Right forelimb (tissue), 1 donor: ENCODE results near the gene LMAN1L.

Source experiments
- DNase-seq: peaks from one replicate; pipeline ENCODE4 v3.0.0-alpha.2; 2018

The LMAN1L gene

DNA sequence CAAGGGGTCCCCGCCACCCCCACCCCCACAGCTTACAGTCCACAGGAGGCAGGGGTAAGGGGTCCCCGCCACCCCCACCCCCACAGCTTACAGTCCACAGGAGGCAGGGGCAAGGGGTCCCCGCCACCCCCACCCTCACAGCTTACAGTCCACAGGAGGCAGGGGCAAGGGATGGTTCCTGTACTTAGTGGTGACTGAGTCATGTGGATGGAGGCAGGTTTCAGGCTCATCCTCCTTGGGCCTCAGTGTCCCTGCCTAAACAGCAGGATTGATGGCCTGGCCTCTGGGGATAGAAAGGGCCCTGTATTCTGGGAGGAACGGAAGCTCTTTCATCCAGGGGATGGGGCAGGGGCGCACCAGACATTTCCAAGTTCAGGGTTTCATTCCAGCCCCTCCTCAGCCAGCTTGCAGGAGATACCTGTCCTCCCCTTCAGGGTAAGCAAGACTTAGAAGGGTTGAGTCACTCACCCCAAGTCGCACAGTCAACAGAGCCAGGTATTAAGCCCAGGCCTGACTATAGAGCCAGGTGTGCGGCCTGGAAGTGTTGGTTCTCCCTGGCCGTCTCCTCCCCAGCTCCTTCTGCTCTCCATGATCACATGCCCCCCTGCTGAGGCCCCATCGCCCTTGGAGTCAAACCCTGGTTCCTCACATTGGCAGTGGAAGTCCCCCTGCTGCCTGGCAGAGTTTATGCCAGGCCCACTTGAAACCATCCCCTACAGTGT is 18.2 kb upstream of the LMAN1L start:
- no peak for DNase-seq

DNA sequence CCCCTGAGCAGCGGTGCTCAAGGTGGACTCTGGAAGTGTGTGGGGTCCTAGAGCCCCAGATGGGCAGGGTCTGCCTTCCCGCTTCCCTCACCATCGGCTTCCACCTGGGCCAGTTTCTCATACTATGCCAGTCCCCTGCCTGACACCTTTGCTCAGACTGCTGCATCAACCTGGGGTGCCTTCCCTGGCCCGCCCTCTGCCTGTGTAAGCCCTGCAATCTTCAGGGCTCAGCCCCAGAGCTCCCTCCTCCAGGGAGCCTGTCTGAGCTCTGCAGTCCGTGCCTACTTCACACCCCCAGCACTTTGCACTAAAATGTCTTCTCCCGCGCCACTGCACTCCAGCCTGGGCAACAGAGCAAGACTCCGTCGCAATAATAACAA is 17.7 kb upstream of the LMAN1L start:
- DNase-seq = no peak

DNA sequence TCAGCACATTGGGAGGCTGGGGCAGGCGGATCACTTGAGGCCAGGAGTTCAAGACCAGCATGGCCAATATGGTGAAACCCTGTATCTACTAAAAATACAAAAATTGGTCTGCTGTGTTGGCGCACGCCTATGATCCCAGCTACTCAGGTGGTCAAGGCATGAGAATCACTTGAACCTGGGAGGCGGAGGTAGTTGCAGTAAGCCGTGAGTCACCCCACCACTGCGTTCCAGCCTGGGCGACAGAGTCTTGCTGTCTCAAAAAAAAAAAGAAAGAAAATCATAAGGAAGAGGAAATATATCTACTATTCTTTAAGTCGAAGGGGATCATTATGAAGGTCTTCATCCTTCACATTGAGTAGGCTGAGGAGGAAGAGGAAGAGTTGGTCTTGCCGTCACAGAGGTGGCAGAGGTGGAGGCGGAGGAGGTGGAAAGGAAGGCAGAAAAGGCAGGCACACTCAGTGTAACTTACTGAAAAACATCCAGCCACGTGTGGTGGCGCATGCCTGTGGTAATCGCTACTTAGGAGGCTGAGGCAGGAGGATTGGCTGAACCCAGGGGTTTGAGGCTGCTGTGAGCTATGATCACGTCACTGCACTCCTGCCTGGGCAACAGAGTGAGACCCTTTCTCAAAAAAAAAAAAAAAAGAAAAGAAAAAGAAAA is 16.5 kb upstream of the LMAN1L start:
- DNase-seq = no peak

DNA sequence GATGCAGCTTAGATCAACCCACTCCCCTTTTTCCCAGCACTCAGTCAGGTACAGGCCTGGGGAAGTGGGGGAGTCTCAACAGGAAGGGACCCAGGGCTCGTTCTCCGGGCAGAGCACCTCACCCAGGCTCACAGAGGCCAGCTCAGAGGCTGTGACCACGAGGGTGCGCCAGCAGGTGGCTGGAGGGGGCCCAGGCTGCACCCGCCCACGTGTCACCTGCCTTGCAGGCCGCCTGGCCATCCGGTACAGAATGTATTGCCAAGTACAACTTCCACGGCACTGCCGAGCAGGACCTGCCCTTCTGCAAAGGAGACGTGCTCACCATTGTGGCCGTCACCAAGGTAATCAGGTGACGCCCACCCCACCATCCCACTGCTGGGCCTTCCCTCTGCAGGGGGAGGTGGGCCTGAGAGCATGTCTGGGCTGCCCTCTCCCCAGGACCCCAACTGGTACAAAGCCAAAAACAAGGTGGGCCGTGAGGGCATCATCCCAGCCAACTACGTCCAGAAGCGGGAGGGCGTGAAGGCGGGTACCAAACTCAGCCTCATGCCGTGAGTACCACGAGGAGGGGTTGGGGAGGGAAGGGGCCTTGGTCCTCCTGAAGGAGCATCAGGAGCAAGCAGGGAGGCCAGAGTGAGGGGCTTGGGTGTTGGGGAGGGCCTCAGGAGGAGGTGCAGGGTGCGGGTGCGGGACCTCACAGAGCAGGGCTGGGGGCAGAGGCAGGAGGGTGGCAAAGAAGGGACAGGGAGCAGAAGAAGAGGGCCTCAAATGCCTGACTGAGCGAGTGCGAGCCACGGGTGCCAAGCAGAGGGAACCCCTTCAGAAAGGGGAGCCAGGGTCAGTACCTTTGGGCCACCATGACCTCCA is 14.0 kb upstream of the LMAN1L start:
- no peak for DNase-seq

DNA sequence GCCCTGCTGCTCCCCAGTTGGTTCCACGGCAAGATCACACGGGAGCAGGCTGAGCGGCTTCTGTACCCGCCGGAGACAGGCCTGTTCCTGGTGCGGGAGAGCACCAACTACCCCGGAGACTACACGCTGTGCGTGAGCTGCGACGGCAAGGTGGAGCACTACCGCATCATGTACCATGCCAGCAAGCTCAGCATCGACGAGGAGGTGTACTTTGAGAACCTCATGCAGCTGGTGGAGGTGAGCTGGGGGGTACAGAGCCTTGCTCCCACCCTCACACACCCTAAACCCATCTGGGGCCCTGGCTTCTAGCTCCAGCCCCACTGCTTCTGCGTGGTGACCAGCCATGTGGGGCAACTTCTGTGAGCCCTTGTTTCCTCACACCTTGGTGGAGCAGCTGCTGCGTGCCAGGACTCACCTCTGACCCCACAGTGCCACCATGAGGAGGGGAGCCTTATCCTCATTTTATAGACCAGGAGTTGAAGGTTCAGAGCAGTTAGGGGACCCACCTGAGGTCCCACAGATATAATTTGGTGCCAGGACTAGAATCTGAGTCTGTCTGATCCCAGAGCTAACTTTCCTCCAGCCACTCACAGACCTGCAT is 13.3 kb upstream of the LMAN1L start:
- no peak for DNase-seq

DNA sequence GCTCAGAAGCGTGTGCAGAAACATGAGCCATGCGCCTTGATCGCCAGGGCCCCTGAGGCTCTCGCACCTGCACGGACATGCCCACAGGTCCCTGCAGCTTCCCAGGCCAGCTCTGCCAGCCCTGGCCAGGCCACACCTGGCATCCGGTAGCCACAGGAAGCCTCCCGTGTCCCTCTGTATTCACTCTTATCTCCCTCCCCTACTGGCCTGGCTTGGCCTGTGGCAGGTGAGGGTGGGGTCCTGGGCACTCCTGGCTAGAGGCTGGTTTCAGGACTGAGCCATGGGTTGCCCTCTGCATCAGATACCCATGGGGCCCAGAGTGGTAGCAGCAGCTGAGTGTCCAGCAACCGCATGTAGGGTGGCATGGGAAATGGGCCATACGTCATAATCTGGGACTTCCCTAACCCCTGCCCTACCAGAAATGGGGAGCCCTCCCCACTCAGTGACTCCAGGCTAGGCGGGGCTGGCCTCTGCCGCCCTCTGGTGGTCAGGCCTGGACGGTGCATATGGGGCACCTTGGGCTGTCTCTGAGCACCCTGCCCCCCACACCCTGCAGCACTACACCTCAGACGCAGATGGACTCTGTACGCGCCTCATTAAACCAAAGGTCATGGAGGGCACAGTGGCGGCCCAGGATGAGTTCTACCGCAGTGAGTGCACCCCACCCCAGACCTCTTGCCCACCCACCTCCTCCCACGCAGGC is 12.6 kb upstream of the LMAN1L start:
- peak; percentile 68 for DNase-seq

DNA sequence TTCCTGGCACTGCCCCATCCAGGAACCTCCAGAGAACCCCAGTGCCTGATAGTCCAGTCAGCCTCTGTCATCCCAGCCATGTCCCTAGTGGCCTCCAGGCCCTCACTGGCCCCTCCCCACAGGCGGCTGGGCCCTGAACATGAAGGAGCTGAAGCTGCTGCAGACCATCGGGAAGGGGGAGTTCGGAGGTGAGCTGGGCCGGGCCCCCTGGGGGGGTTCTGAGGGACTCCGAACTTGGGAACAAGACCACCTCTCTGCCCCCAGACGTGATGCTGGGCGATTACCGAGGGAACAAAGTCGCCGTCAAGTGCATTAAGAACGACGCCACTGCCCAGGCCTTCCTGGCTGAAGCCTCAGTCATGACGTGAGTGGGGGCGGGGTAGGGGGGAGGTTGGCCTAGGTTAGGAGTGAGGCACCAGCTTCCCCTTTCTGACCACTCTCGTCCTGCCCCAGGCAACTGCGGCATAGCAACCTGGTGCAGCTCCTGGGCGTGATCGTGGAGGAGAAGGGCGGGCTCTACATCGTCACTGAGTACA is 12.0 kb upstream of the LMAN1L start:
- no peak for DNase-seq

DNA sequence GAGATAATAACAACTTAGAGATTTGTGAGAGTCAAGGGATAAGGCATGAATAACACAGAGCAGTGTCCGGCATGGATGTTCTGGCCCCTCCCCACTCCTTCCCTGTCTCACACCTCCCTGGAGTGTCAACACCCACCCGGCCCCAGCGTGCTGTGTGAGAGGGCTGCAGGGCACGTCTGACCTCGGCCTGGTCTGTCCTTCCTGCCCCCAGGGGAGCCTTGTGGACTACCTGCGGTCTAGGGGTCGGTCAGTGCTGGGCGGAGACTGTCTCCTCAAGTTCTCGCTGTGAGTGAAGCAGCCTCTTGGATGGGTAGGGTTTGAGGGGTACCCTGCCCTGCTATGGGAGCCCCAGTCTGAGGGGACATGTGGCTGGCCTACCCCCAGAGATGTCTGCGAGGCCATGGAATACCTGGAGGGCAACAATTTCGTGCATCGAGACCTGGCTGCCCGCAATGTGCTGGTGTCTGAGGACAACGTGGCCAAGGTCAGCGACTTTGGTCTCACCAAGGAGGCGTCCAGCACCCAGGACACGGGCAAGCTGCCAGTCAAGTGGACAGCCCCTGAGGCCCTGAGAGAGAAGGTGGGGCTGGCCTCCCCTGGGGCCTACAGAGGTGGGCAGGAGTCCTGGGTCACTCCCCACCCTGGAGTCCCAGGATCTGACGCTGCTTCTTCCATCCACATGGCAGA is 11.2 kb upstream of the LMAN1L start:
- DNase-seq = no peak

DNA sequence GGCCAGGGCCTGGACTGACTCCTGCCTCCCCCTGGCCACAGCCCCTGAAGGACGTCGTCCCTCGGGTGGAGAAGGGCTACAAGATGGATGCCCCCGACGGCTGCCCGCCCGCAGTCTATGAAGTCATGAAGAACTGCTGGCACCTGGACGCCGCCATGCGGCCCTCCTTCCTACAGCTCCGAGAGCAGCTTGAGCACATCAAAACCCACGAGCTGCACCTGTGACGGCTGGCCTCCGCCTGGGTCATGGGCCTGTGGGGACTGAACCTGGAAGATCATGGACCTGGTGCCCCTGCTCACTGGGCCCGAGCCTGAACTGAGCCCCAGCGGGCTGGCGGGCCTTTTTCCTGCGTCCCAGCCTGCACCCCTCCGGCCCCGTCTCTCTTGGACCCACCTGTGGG is 10.3 kb upstream of the LMAN1L start:
- DNase-seq = no peak

DNA sequence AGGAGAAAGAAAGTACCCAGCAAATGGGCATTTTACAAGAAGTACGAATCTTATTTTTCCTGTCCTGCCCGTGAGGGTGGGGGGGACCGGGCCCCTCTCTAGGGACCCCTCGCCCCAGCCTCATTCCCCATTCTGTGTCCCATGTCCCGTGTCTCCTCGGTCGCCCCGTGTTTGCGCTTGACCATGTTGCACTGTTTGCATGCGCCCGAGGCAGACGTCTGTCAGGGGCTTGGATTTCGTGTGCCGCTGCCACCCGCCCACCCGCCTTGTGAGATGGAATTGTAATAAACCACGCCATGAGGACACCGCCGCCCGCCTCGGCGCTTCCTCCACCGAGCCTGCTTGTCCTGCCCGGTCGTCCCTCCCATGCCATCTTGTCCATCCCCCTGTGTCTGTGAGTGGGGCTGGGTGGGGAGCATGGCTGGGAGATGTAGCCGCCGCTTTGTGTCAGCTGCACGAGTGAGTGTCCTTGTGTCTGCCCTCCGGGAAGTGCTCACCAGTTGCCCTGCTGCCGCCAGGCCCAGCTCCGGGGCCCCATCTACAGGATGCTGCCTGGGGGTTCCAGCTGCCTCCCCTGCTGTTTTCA is 9.7 kb upstream of the LMAN1L start:
- DNase-seq = no peak

DNA sequence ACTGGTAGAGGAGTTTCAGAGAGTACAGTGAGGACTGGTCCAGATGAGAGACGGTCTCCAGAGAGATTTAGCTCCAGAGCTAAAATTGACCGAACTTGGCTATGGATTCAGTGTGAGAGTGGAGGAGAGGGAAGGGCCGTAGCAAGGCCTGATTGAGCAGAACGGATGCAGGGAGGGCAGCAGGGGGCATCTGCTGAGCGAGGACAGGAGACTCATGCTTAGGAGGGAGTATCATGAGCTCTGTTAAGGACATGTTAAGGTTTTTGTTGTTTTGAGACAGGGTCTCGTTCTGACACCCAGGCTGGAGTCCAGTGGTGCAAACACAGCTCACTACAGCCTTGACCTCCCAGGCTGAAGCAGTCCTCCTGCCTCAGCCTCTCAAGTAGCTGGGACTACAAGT is 7.7 kb upstream of the LMAN1L start:
- DNase-seq = no peak

DNA sequence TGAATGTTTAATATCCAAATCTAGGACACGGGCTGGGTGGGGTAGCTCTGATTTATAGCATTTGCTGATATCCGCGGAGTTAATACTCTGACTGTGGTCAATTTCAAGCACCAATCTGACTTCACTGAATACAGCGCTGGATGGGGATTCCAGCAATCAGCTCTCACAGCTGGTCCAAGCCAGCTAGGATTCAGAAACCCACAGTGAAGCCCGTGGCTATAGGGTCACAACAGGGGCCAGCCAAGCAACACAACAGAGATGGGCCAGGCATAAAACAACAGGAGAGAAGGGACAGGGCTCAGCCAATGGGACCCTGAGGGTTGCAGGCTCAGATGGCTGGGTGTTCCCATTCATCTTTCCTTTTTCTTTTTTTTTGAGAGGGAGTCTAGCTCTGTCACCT is 5.4 kb upstream of the LMAN1L start:
- no peak for DNase-seq

DNA sequence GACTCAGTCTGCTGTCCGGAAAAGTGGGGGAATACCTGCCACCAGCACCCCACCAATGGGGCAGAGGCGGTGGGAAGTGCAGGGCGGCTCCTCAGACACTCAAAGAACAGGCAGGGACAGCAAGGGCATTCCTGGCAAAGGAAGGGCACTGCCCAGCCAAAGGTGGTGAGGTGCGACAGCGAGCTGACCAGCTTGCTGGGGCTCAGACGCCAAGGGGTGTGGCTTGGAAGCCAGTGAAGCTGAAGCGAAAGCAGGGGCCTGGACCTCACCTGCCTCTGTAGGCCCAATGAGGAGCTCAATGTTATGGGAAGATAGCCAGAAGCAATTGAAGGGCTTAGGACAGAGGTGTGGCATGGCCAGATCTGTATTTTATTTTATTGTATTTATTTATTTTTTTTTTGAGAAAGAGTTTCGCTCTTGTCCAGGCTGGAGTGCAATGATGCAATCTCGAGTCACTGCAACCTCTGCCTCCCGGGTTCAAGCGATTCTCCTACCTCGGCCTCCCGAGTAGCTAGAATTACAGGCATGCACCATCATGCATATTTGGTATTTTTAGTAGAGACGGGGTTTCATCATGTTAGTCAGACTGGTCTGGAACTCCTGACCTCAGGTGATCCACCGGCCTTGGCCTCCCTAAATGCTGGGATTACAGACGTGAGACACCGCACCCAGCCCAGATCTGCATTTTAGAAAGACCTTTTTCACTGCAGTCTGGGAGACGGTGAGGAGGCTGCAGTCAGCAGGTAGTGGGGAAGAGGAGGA is 4.4 kb upstream of the LMAN1L start:
- DNase-seq = no peak

DNA sequence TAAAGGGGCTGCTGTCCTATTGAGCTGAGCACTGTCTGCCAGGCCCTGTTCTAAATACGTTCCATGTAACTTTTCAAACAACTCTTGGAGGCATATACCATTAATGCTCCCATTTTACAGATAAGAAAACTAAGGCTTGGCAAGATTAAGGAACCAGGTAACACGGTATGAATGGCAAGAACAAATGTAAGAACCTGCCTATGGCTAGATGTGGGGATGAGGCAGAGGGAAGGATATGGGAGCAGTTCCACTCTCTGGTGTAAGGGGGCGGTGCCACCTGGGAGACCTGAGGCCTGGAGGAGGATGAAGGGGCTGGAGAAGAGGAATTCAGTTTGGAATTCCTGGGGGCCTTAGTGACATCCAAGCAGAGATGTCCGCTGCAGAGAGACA is 3.8 kb upstream of the LMAN1L start:
- no peak for DNase-seq

DNA sequence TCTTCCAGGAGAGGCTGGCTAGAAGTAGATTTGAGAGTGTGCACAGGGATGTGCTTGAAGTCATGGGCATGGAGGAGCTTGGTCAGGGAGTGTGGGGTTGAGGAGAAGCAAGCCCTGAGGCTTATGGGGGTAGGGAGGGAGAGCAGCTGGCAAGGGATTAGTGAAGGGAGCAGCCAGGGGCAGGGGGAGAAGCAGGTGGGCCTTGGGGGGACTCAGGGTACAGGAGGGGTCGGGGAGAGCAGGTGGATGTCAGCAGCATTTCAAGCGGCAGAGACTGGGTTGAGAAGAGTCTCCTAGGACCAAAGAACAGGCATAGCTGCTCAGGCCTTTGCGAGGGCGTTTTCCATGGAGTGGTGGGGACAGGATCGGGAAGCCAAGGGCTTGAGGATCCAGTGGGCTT is 3.4 kb upstream of the LMAN1L start:
- no peak for DNase-seq

DNA sequence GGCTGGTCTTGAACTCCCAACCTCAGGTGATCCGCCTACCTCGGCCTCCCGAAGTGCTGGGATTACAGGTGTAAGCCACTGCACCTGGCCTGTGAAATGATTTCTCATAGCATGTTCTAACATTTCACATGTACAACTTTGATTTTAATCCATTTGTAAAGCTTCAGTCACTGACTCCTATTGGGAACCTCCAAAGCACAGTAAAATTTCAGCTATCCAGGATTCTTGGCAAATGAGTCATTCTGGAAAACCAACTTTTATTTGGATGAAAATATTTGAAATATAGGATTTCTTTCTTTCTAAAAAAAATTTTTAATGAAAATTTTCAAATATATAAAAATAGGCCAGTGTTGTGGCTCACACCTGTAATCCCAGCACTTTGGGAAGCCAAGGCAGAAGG is 2.7 kb upstream of the LMAN1L start:
- no peak for DNase-seq

DNA sequence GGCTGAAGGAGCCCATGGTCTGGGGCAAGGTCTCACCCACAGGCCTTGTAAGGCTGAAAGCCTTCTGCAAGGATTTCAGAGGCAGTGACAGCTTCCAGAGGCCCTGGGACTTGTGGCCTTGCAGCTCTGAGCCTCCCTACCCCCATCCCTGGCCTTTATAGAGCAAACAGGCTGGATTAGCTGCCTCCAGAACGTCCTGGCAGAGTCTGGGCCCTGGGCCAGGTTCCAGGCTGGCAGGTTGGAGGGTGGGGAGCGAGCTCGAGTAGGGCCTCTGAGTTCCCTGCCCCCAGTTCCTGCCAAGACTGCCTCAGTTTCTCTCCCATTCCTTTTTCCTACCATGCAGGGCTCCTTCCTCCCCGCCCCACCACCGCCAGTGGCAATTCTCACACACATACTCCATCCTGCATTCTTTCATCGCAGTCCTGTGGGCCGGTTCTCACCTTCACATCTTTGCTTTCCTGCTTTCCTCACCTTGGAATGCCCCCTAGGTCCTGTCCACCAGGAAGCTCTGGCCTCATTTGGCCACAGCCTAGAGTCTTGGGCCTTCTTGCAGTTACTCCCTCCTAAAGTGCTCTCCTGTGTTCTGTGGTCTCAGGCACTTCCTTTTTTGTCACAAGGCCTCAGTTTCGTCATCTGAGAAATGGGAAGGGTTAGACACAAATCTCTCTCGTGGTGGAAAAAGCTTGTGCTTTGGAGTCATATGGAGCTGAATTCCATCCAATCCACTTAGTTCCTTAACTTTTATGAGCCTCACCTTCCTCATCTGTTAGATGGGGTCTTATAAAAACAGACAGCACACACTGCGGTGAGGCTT is 2.7 kb downstream of the LMAN1L start:
- DNase-seq = no peak

DNA sequence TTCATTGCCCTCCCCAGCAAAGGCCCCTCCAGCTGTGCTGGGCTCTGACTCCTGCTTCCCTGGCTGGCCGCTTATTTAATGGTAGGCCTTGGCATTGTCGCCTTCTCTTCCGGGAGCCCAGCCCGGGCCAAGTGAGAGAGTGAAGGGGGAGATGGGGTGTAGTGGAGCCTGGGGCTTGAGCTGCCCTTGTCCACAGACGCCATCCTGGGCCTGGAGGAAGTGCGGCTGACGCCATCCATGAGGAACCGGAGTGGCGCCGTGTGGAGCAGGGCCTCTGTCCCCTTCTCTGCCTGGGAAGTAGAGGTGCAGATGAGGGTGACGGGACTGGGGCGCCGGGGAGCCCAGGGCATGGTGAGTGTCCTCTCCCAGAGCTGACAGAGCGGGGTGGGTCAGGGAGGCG is 3.3 kb downstream of the LMAN1L start:
- no peak for DNase-seq

DNA sequence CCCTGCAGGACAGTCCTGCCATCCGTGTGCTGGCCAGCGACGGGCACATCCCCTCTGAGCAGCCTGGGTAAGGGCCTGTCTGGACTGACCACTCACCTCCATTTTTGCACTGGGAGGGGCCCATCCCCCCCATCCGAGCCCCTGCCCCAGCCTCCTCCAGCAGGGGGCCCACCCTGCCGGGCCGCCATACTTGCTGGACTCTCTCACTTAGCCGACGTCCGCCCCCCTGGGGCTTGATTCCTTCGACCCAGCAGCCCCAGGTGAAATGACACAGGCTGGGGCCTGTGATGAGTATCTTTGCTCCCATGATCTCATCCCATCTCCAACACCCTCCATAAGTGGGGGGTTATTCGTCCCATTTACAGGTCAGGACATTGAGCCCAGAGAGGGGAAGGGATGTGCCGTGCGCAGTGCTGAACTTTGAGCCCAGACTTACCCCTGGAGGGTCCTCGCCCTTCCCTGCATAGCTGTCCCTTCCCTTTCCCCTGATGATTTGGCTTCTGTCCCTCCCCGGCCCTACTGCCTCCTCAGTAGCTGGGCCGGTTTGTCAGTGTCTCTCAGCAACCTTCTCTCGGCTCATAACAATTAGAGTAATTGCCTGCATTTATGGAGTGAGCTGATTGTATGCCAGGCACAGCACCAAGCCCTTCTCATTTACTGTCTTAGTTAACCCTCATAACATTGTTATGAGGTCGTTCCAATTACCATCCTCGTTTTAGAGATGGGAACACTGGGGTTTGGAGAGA is 4.2 kb downstream of the LMAN1L start:
- no peak for DNase-seq
